ENCODE results near the gene SAMD11. TPM values are rescaled to one million over a fixed set of nuclear protein-coding genes. Genes with fewer than 3 reads are reported as not detected.
A peak's percentile ranks its signal among the peaks of the same experiment; 100 is the strongest.

Gene SAMD11
- total and polyA plus RNA-seq, 2 of the 13 experiments (the other 11 are each of a cell fraction or from before 2014, with no cell fraction given), result 0.11 TPM; not detected in 1

- TF ChIP-seq ZNF607 (CRISPR knock-in tag; IDR thresholded peaks at IDR 0.05; ENCODE audit: borderline replicate concordance), result no peak
- TF ChIP-seq ZNF749 (CRISPR knock-in tag; IDR thresholded peaks at IDR 0.05; ENCODE audit: borderline replicate concordance), result no peak
- TF ChIP-seq BRD4 (CRISPR knock-in tag; IDR thresholded peaks at IDR 0.05), result no peak
- TF ChIP-seq POLR2AphosphoS2 (IDR thresholded peaks at IDR 0.05; ENCODE audit: low read depth, low read length), result no peak
- TF ChIP-seq ZNF274 (CRISPR knock-in tag; IDR thresholded peaks at IDR 0.05), result no peak
- no peak for TF ChIP-seq DMTF1 (CRISPR knock-in tag; IDR thresholded peaks at IDR 0.05)
- TF ChIP-seq ZNF710 (CRISPR knock-in tag; IDR thresholded peaks at IDR 0.05; ENCODE audit: borderline replicate concordance), result no peak
- TF ChIP-seq ZNF235 (CRISPR knock-in tag; IDR thresholded peaks at IDR 0.05; ENCODE audit: borderline replicate concordance), result no peak
- TF ChIP-seq MBNL3 (CRISPR knock-in tag; conservative IDR thresholded peaks at IDR 0.05), result no peak
- TF ChIP-seq NFAT5 (CRISPR knock-in tag; IDR thresholded peaks at IDR 0.05), result no peak
- TF ChIP-seq ZBTB2 (CRISPR knock-in tag; IDR thresholded peaks at IDR 0.05; ENCODE audit: low read depth), result no peak
- TF ChIP-seq EEA1 (CRISPR knock-in tag; IDR thresholded peaks at IDR 0.05; ENCODE audit: borderline replicate concordance), result no peak
- no peak for TF ChIP-seq ZNF121 (CRISPR knock-in tag; IDR thresholded peaks at IDR 0.05)
- TF ChIP-seq SCMH1 (CRISPR knock-in tag; IDR thresholded peaks at IDR 0.05; ENCODE audit: borderline replicate concordance), result no peak
- peak; percentile 77; the same call in 1 of the 2 replicates for TF ChIP-seq MTF2 (CRISPR knock-in tag; IDR thresholded peaks at IDR 0.05; ENCODE audit: borderline replicate concordance)
- TF ChIP-seq NR2C2 (CRISPR knock-in tag; IDR thresholded peaks at IDR 0.05; ENCODE audit: borderline replicate concordance), result no peak
- no peak for TF ChIP-seq FOXM1 (CRISPR knock-in tag; IDR thresholded peaks at IDR 0.05)
- peak; percentile 68 for TF ChIP-seq ZFX (CRISPR knock-in tag; IDR thresholded peaks at IDR 0.05; ENCODE audit: low read depth)
- TF ChIP-seq ZNF263 (CRISPR knock-in tag; IDR thresholded peaks at IDR 0.05), result peak; percentile 67
These were observed 14.5 kb downstream of the SAMD11 start (continued) for GRCh38 chr1:938088-938683.

Measured in HepG2 (cell line).